WTC11 (cell line): Measurements from ENCODE around the gene H2AZ2. TPM values are rescaled to one million over a fixed set of nuclear protein-coding genes. Genes with fewer than 3 reads are reported as not detected.

Experiments used
- ATAC-seq: fragments of 200-7000 bp; cut with Tn5 transposase; 2 replicates; pipeline ENCODE4 v1.10.0; 2021; ENCODE audit warnings: mild to moderate bottlenecking, moderate library complexity
- CTCF ChIA-PET: fragments of 300-600 bp; sonication (Branson Sonifier 250); formaldehyde crosslinking; loops from one replicate; lab custom pipeline; 2021; ENCODE audit warnings: antibody characterized with exemption; lab: Charles Lee
- POLR2A ChIA-PET: fragments of 350-600 bp; sonication (Branson Sonifier 250); formaldehyde crosslinking; loops from one replicate; lab custom pipeline; 2021; ENCODE audit warnings: antibody characterized with exemption; lab: Charles Lee
- DNase-seq: peaks from one replicate; pipeline ENCODE4 v3.0.0; 2021; ENCODE audit warnings: low spot score
- H3K27ac Mint-ChIP-seq: 2 replicates; pipeline ENCODE4 v1.8.0; 2021; ENCODE audit warnings: mixed read lengths
- H3K27me3 Mint-ChIP-seq: 2 replicates; pipeline ENCODE4 v1.8.0; 2021; ENCODE audit warnings: low read depth, mild to moderate bottlenecking, moderate library complexity, mixed read lengths
- H3K36me3 Mint-ChIP-seq: 2 replicates; pipeline ENCODE4 v1.8.0; 2021; ENCODE audit warnings: mixed read lengths
- H3K4me1 Mint-ChIP-seq: 2 replicates; pipeline ENCODE4 v1.8.0; 2022; ENCODE audit warnings: mixed read lengths
- H3K4me3 Mint-ChIP-seq: 2 replicates; pipeline ENCODE4 v1.8.0; 2021; ENCODE audit warnings: mild to moderate bottlenecking, moderate library complexity, mixed read lengths
- H3K9me3 Mint-ChIP-seq: 2 replicates; pipeline ENCODE4 v1.8.0; 2021; ENCODE audit warnings: mixed read lengths
- ELF4 ChIP-seq: sonication (generic); formaldehyde crosslinking; IDR thresholded peaks from 2 replicates; pipeline ENCODE4 v1.8.1; 2022; ENCODE audit warnings: low read depth, mild to moderate bottlenecking, moderate library complexity, missing genetic modification reagents
- FOXJ3 ChIP-seq: sonication (generic); formaldehyde crosslinking; IDR thresholded peaks from 2 replicates; pipeline ENCODE4 v1.9.0; 2021; ENCODE audit warnings: missing genetic modification reagents, mild to moderate bottlenecking, borderline replicate concordance
- KAT7 ChIP-seq: sonication (generic); formaldehyde crosslinking; IDR thresholded peaks from 2 replicates; pipeline ENCODE4 v1.8.1; 2023; ENCODE audit warnings: missing genetic modification reagents, mild to moderate bottlenecking, borderline replicate concordance
- NFE2L1 ChIP-seq: sonication (generic); formaldehyde crosslinking; IDR thresholded peaks from 2 replicates; pipeline ENCODE4 v1.8.1; 2023; ENCODE audit warnings: missing genetic modification reagents
- NFYB ChIP-seq: sonication (generic); formaldehyde crosslinking; conservative IDR thresholded peaks from 2 replicates; pipeline ENCODE4 v1.8.0; 2022; ENCODE audit warnings: low read depth, missing genetic modification reagents
- NR2C2 ChIP-seq: sonication (generic); formaldehyde crosslinking; IDR thresholded peaks from 2 replicates; pipeline ENCODE4 v1.8.0; 2022; ENCODE audit warnings: mild to moderate bottlenecking, missing genetic modification reagents
- NR3C1 ChIP-seq: sonication (generic); formaldehyde crosslinking; conservative IDR thresholded peaks from 2 replicates; pipeline ENCODE4 v1.8.1; 2023; ENCODE audit warnings: low read depth, mild to moderate bottlenecking, missing genetic modification reagents
- OVOL2 ChIP-seq: fragments of 250-450 bp; sonication (Bioruptor Pico); IDR thresholded peaks from 2 replicates; pipeline ENCODE4 v1.9.0; 2021; ENCODE audit warnings: mild to moderate bottlenecking, borderline replicate concordance
- SMAD4 ChIP-seq: sonication (generic); formaldehyde crosslinking; IDR thresholded peaks from 2 replicates; pipeline ENCODE4 v1.8.0; 2022; ENCODE audit warnings: mild to moderate bottlenecking, missing genetic modification reagents
- TCF7 ChIP-seq: sonication (generic); formaldehyde crosslinking; IDR thresholded peaks from 2 replicates; pipeline ENCODE4 v1.8.0; 2022; ENCODE audit warnings: mild to moderate bottlenecking, low read depth, missing genetic modification reagents, moderate library complexity
- TEAD4 ChIP-seq: sonication (generic); formaldehyde crosslinking; IDR thresholded peaks from 2 replicates; pipeline ENCODE4 v1.8.0; 2022; ENCODE audit warnings: mild to moderate bottlenecking, missing genetic modification reagents
- TP53 ChIP-seq: sonication (generic); formaldehyde crosslinking; IDR thresholded peaks from 2 replicates; pipeline ENCODE4 v1.8.1; 2023; ENCODE audit warnings: mild to moderate bottlenecking, missing genetic modification reagents
- ZBTB43 ChIP-seq: sonication (generic); formaldehyde crosslinking; IDR thresholded peaks from 2 replicates; pipeline ENCODE4 v1.8.1; 2023; ENCODE audit warnings: mild to moderate bottlenecking, missing genetic modification reagents
- ZNF138 ChIP-seq: sonication (generic); formaldehyde crosslinking; conservative IDR thresholded peaks from 2 replicates; pipeline ENCODE4 v1.8.1; 2022; ENCODE audit warnings: mild to moderate bottlenecking, moderate library complexity, missing genetic modification reagents
- ZNF532 ChIP-seq: fragments of 250-450 bp; sonication (Bioruptor Pico); IDR thresholded peaks from 2 replicates; pipeline ENCODE4 v1.9.0; 2021; ENCODE audit warnings: mild to moderate bottlenecking, borderline replicate concordance
- ZNF671 ChIP-seq: fragments of 250-450 bp; sonication (Bioruptor Pico); IDR thresholded peaks from 2 replicates; pipeline ENCODE4 v1.8.0; 2021; ENCODE audit warnings: mild to moderate bottlenecking
- total RNA-seq: library from RNA; stranded (reverse); gene quantifications from 3 replicates; pipeline ENCODE4 v1.2.3, GENCODE V29; 2021
- TF ChIP-seq, protein P1 (sequence below): sonication (generic); formaldehyde crosslinking; IDR thresholded peaks from 2 replicates; pipeline ENCODE4 v1.8.1; 2023; ENCODE audit warnings: mild to moderate bottlenecking, missing genetic modification reagents, moderate library complexity
- TF ChIP-seq, protein P2 (sequence below): sonication (generic); formaldehyde crosslinking; IDR thresholded peaks from 2 replicates; pipeline ENCODE4 v1.8.1; 2023; ENCODE audit warnings: mild to moderate bottlenecking, missing genetic modification reagents

Gene H2AZ2
- total RNA-seq, 1 experiment from 2014 or later = 178 TPM

GRCh38 chr7:44819292-44819691 is 28.6 kb downstream of the H2AZ2 start (continued):
- TF ChIP-seq ZNF532 (no peak), ZNF138 (no peak), KAT7 (no peak), SMAD4 (no peak), ZBTB43 (no peak), TP53 (CRISPR knock-in tag) (no peak), TCF7 (CRISPR knock-in tag) (no peak)

GRCh38 chr7:44814919-44815318 is 33.0 kb downstream of the H2AZ2 start:
- TF ChIP-seq, protein P1, sequence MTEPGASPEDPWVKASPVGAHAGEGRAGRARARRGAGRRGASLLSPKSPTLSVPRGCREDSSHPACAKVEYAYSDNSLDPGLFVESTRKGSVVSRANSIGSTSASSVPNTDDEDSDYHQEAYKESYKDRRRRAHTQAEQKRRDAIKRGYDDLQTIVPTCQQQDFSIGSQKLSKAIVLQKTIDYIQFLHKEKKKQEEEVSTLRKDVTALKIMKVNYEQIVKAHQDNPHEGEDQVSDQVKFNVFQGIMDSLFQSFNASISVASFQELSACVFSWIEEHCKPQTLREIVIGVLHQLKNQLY (CRISPR knock-in tag) = no peak
- TF ChIP-seq FOXJ3 = no peak
- TF ChIP-seq NFYB = no peak
- TF ChIP-seq NR2C2 (CRISPR knock-in tag) = no peak
- TF ChIP-seq NR3C1 = no peak
- TF ChIP-seq TEAD4 (CRISPR knock-in tag) = no peak
- no peak for TF ChIP-seq ZNF138
- no peak for TF ChIP-seq OVOL2 (CRISPR knock-in tag)
- no peak for TF ChIP-seq ZNF671 (CRISPR knock-in tag)
- TF ChIP-seq, protein P2, sequence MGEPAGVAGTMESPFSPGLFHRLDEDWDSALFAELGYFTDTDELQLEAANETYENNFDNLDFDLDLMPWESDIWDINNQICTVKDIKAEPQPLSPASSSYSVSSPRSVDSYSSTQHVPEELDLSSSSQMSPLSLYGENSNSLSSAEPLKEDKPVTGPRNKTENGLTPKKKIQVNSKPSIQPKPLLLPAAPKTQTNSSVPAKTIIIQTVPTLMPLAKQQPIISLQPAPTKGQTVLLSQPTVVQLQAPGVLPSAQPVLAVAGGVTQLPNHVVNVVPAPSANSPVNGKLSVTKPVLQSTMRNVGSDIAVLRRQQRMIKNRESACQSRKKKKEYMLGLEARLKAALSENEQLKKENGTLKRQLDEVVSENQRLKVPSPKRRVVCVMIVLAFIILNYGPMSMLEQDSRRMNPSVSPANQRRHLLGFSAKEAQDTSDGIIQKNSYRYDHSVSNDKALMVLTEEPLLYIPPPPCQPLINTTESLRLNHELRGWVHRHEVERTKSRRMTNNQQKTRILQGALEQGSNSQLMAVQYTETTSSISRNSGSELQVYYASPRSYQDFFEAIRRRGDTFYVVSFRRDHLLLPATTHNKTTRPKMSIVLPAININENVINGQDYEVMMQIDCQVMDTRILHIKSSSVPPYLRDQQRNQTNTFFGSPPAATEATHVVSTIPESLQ = no peak
- no peak for TF ChIP-seq ZBTB43
- TF ChIP-seq NFE2L1 = no peak
- TF ChIP-seq ELF4 = no peak
- TF ChIP-seq, all 79 proteins: peak for 0
- no peaks in the 10 kb centered on the region for H3K9me3 Mint-ChIP-seq
- ATAC-seq (no peak), DNase-seq (no peak)
- no peaks in the 10 kb centered on the region for H3K4me1 Mint-ChIP-seq
- no peak overlapping the region for H3K4me3 Mint-ChIP-seq
- H3K27ac Mint-ChIP-seq = no peak overlapping the region
- ChIA-PET POLR2A (no interaction called here), CTCF (interaction anchor here (0.7 kb wide), 1 partner anchor 207 kb away, joined by 3 read pairs; no protein-coding TSS in a partner anchor)
- H3K27me3 Mint-ChIP-seq = no peaks in the 10 kb centered on the region
- no peaks in the 10 kb centered on the region for H3K36me3 Mint-ChIP-seq
